Prostate gland (tissue), 2 donors: ENCODE data around the gene WDR45. TPM values are rescaled to one million over a fixed set of nuclear protein-coding genes. Genes with fewer than 3 reads are reported as not detected.

Experiments used
- DNase-seq: peaks from one replicate; pipeline ENCODE4 v3.0.0-alpha.2; 2019; ENCODE audit warnings: low spot score
- H3K27ac ChIP-seq, 2 donors: fragments of 200-600 bp; sonication (generic); 2 replicates each; pipeline ENCODE4 v1.5.1; 2017 to 2019
- H3K27me3 ChIP-seq: fragments of 200-600 bp; sonication (generic); replicated peaks from 2 replicates; pipeline ENCODE4 v1.5.1; 2019; ENCODE audit not compliant: insufficient read depth
- H3K36me3 ChIP-seq, 2 donors: fragments of 200-600 bp; sonication (generic); 1 replicate in 1 of 2; 2 replicates in 1 of 2; pipeline versions ENCODE4 v1.5.1 to v1.8.1; 2017 to 2019
- H3K4me1 ChIP-seq: fragments of 200-600 bp; sonication (generic); replicated peaks from 2 replicates; pipeline ENCODE4 v1.5.1; 2019
- H3K4me3 ChIP-seq, 2 donors: fragments of 200-600 bp; sonication (generic); 2 replicates each; pipeline ENCODE4 v1.5.1; 2017 to 2019
- H3K9me3 ChIP-seq: fragments of 200-600 bp; sonication (generic); 2 replicates; pipeline ENCODE4 v1.5.1; 2017
- CTCF ChIP-seq, 4 experiments: fragments of 200-600 bp in 2 of 4; fragments of 450-650 bp in 2 of 4; sonication (generic) in 2 of 4; IDR thresholded peaks; 1 replicate in 3 of 4; 2 replicates in 1 of 4; pipeline ENCODE4 v1.5.1; 2016 to 2019; ENCODE audit warnings: antibody characterized with exemption in 4 of 4, mild to moderate bottlenecking in 2 of 4, moderate library complexity in 2 of 4
- POLR2A ChIP-seq: fragments of 450-650 bp; IDR thresholded peaks from one replicate; pipeline ENCODE4 v1.6.1; 2016; ENCODE audit warnings: antibody characterized with exemption, mild to moderate bottlenecking
- POLR2AphosphoS5 ChIP-seq: sonication (generic); formaldehyde crosslinking; IDR thresholded peaks from one replicate; pipeline ENCODE4 v1.6.1; 2017; ENCODE audit warnings: antibody characterized with exemption
- WGBS: methylation state at CpG from one replicate; pipeline ENCODE4 v1.1.5; 2018; 5-methylcytosine and 5-hydroxymethylcytosine counted together
- intact Hi-C: fragments of 100-400 bp; cut with DNase I; formaldehyde crosslinking; loops from one replicate; pipeline ENCODE4 v1.14.2; 2022
- total RNA-seq, 2 donors: library from RNA; depleted of rRNA; stranded (reverse); fragments of >200 nt; gene quantifications; one replicate each; pipeline ENCODE4 v1.1.0, GENCODE V29; 2016

Gene WDR45
- total RNA-seq, 2 donors from 2014 or later = 67.8 to 93.6 TPM

- Histone ChIP-seq H3K27ac (no peak overlapping the region), H3K27me3 (no peaks in the 10 kb centered on the region), H3K4me3 (no peak overlapping the region), H3K36me3 (no peaks in the 10 kb centered on the region), H3K4me1 (no peaks in the 10 kb centered on the region), H3K9me3 (no peaks in the 10 kb centered on the region)
- WGBS = 91% methylated on average over 14 of the region's 41 CpGs
- no peak for DNase-seq
- intact Hi-C loops = no loop called here
- TF ChIP-seq POLR2AphosphoS5 = no peak
- no peak for TF ChIP-seq POLR2A
Measured at GRCh38 chrX:49067285-49068120, 12.2 kb downstream of the WDR45 start.

GRCh38 chrX:49066690-49067089, 13.0 kb downstream of the WDR45 start:
- WGBS = 65% methylated on average over 6 of the region's 9 CpGs
- no peaks in the 10 kb centered on the region for H3K36me3 ChIP-seq

GRCh38 chrX:49066278-49066677, 13.4 kb downstream of the WDR45 start:
- intact Hi-C loops = no loop called here
- H3K9me3 ChIP-seq = no peaks in the 10 kb centered on the region
- DNase-seq = no peak
- WGBS = 79% methylated on average over 2 of the region's 2 CpGs
- H3K36me3 ChIP-seq = no peaks in the 10 kb centered on the region
- TF ChIP-seq POLR2AphosphoS5 = no peak
- no peak for TF ChIP-seq POLR2A
- TF ChIP-seq CTCF (IDR thresholded peaks at IDR 0.05) = no peak
- no peaks in the 10 kb centered on the region for H3K4me1 ChIP-seq
- H3K4me3 ChIP-seq = no peak overlapping the region
- no peaks in the 10 kb centered on the region for H3K27me3 ChIP-seq
- no peak overlapping the region for H3K27ac ChIP-seq

More at GRCh38 chrX:49066690-49067089, 13.0 kb downstream of the WDR45 start:
- no peaks in the 10 kb centered on the region for H3K4me1 ChIP-seq
- no peaks in the 10 kb centered on the region for H3K27me3 ChIP-seq
- no peak overlapping the region for H3K4me3 ChIP-seq
- intact Hi-C loops = no loop called here
- no peak overlapping the region for H3K27ac ChIP-seq
- no peaks in the 10 kb centered on the region for H3K9me3 ChIP-seq
- DNase-seq = no peak
- TF ChIP-seq POLR2A = no peak

GRCh38 chrX:49064735-49065134, 15.0 kb downstream of the WDR45 start:
- DNase-seq = no peak
- TF ChIP-seq CTCF (IDR thresholded peaks at IDR 0.05) (no peak), POLR2AphosphoS5 (no peak), POLR2A (no peak)
- H3K4me1 ChIP-seq = no peaks in the 10 kb centered on the region
- no peaks in the 10 kb centered on the region for H3K9me3 ChIP-seq
- H3K4me3 ChIP-seq = no peak overlapping the region
- H3K36me3 ChIP-seq = no peaks in the 10 kb centered on the region
- no peak overlapping the region for H3K27ac ChIP-seq
- intact Hi-C loops = no loop called here
- H3K27me3 ChIP-seq = no peaks in the 10 kb centered on the region
- WGBS = 80% methylated on average over 8 of the region's 8 CpGs

GRCh38 chrX:49064303-49064702, 15.4 kb downstream of the WDR45 start:
- Histone ChIP-seq H3K27me3 (no peaks in the 10 kb centered on the region), H3K4me1 (no peaks in the 10 kb centered on the region), H3K9me3 (no peaks in the 10 kb centered on the region), H3K27ac (no peak overlapping the region), H3K36me3 (no peaks in the 10 kb centered on the region), H3K4me3 (no peak overlapping the region)
- intact Hi-C loops = no loop called here
- WGBS = 95% methylated on average over 4 of the region's 20 CpGs
- no peak for DNase-seq
- no peak for TF ChIP-seq POLR2A
- no peak for TF ChIP-seq CTCF (IDR thresholded peaks at IDR 0.05)
- TF ChIP-seq POLR2AphosphoS5 = no peak

- H3K36me3 ChIP-seq = no peaks in the 10 kb centered on the region
- H3K9me3 ChIP-seq = no peaks in the 10 kb centered on the region
- DNase-seq = no peak
Measured at GRCh38 chrX:49063715-49064114, 16.0 kb downstream of the WDR45 start.

More at GRCh38 chrX:49063715-49064114, 16.0 kb downstream of the WDR45 start:
- H3K27ac ChIP-seq = no peak overlapping the region
- TF ChIP-seq POLR2AphosphoS5 (no peak), POLR2A (no peak), CTCF (IDR thresholded peaks at IDR 0.05) (no peak)
- 93% methylated on average over 5 of the region's 9 CpGs for WGBS
- H3K4me3 ChIP-seq = no peak overlapping the region
- intact Hi-C loops = no loop called here
- H3K27me3 ChIP-seq = no peaks in the 10 kb centered on the region
- no peaks in the 10 kb centered on the region for H3K4me1 ChIP-seq
